GM12872 (cell line): ENCODE measurements around the gene PTPRU.

Experiments
- CTCF ChIP-seq: IDR thresholded peaks from 3 replicates; pipeline ENCODE4 v1.5.1; 2011; ENCODE audit warnings: low read depth, mild to moderate bottlenecking, low read length, moderate library complexity; ENCODE audit not compliant: insufficient read depth

The PTPRU gene

GRCh38 chr1:29346576-29346975, 110.3 kb downstream of the PTPRU start:
- TF ChIP-seq CTCF: no peak

GRCh38 chr1:29349871-29350491, 113.7 kb downstream of the PTPRU start:
- no peak for TF ChIP-seq CTCF

- no peak for TF ChIP-seq CTCF
These were observed 116.5 kb downstream of the PTPRU start for GRCh38 chr1:29352719-29353420.

- TF ChIP-seq CTCF: no peak
These were observed 118.3 kb downstream of the PTPRU start for GRCh38 chr1:29354511-29355098.

- TF ChIP-seq CTCF: no peak
These were observed 119.1 kb downstream of the PTPRU start for GRCh38 chr1:29355375-29355774.

- no peak for TF ChIP-seq CTCF
These were observed 120.3 kb downstream of the PTPRU start for GRCh38 chr1:29356663-29357062.

- TF ChIP-seq CTCF: no peak
These were observed 121.1 kb downstream of the PTPRU start for GRCh38 chr1:29357452-29357851.
